SK-N-SH (cell line): ENCODE results near the gene PMEPA1.

Experiments used
- CTCF ChIP-seq: fragments of 200-600 bp; sonication (generic); IDR thresholded peaks from 2 replicates; pipeline ENCODE4 v1.6.1; 2017; ENCODE audit warnings: antibody characterized with exemption, mild to moderate bottlenecking, moderate library complexity
- EZH2phosphoT487 ChIP-seq: fragments of 200-600 bp; sonication (generic); IDR thresholded peaks from 2 replicates; pipeline ENCODE4 v1.6.1; 2017; ENCODE audit warnings: low read depth, mixed run types, mild to moderate bottlenecking, antibody characterized with exemption, moderate library complexity, borderline replicate concordance
- FOXM1 ChIP-seq: IDR thresholded peaks from 2 replicates; pipeline ENCODE4 v1.4.0; 2012; ENCODE audit warnings: low read depth, mild to moderate bottlenecking
- GABPA ChIP-seq: IDR thresholded peaks from 2 replicates; pipeline ENCODE4 v1.4.0; 2012; ENCODE audit warnings: low read depth, mild to moderate bottlenecking
- IRF3 ChIP-seq: fragments of 150-350 bp; IDR thresholded peaks from 2 replicates; pipeline ENCODE4 v1.6.1; 2016; ENCODE audit warnings: mild to moderate bottlenecking, low read depth, low read length
- POLR2AphosphoS5 ChIP-seq: IDR thresholded peaks from 2 replicates; pipeline ENCODE4 v1.6.1; 2012; ENCODE audit warnings: low read depth, low read length
- ZBTB33 ChIP-seq: IDR thresholded peaks from 2 replicates; pipeline ENCODE4 v1.4.0; 2012; ENCODE audit warnings: low read depth, borderline replicate concordance

- TF ChIP-seq ZBTB33: no peak
- TF ChIP-seq CTCF: no peak
- no peak for TF ChIP-seq GABPA
- TF ChIP-seq FOXM1: no peak
- TF ChIP-seq POLR2AphosphoS5: no peak
- TF ChIP-seq IRF3: no peak
- no peak for TF ChIP-seq EZH2phosphoT487
Measured at GRCh38 chr20:57704245-57704644, 5.6 kb downstream of the PMEPA1 start.
